ENCODE measurements around the gene PPARG. TPM values are rescaled to one million over a fixed set of nuclear protein-coding genes. Genes with fewer than 3 reads are reported as not detected.
"Not testable (repeated sequence)": the region's sequence is repeated elsewhere in the genome, so short reads cannot be mapped to it uniquely, and the experiment has no call there.

PPARG gene
- total and polyA plus RNA-seq, 9 donors, result 2.0 to 7.5 (median 3.5) TPM

GRCh38 chr3:12278566-12278965 lies 10.3 kb upstream of the PPARG start:
- no peaks in the 10 kb centered on the region for H3K4me1 ChIP-seq (ENCODE audit: control insufficient read depth, insufficient read depth, low read length)
- no peak overlapping the region for H3K4me3 ChIP-seq (ENCODE audit: low read length)
- no peaks in the 10 kb centered on the region for H3K9me3 ChIP-seq (replicated peaks; ENCODE audit: control insufficient read depth, low read depth, low read length)
- WGBS (ENCODE audit: insufficient coverage), result 82% methylated on average over 2 of the region's 3 CpGs
- H3K27me3 ChIP-seq (ENCODE audit: control insufficient read depth, insufficient read depth, low read length), result peaks cover 6% of the 10 kb centered on the region
- no peak overlapping the region for H3K27ac ChIP-seq (ENCODE audit: low read length)
- DNase-seq, result no peak
- H3K36me3 ChIP-seq (ENCODE audit: control insufficient read depth, insufficient read depth, low read length), result no peaks in the 10 kb centered on the region

GRCh38 chr3:12279591-12280326 lies 9.1 kb upstream of the PPARG start:
- Histone ChIP-seq H3K4me1 (ENCODE audit: control insufficient read depth, insufficient read depth, low read length) (no peaks in the 10 kb centered on the region), H3K9me3 (replicated peaks; ENCODE audit: control insufficient read depth, low read depth, low read length) (no peaks in the 10 kb centered on the region), H3K27me3 (ENCODE audit: control insufficient read depth, insufficient read depth, low read length) (peaks cover 6% of the 10 kb centered on the region), H3K36me3 (ENCODE audit: control insufficient read depth, insufficient read depth, low read length) (no peaks in the 10 kb centered on the region), H3K4me3 (ENCODE audit: low read length) (no peak overlapping the region), H3K27ac (ENCODE audit: low read length) (no peak overlapping the region)
- no peak for DNase-seq
- WGBS (ENCODE audit: insufficient coverage), result no CpG with 5 or more reads among the region's 10 CpGs

- 33% methylated on average over 1 of the region's 9 CpGs for WGBS (ENCODE audit: insufficient coverage)
- no peak overlapping the region for H3K4me3 ChIP-seq (ENCODE audit: low read length)
- H3K27ac ChIP-seq (ENCODE audit: low read length), result no peak overlapping the region
- DNase-seq, result no peak
- peaks cover 8% of the 10 kb centered on the region for H3K27me3 ChIP-seq (ENCODE audit: control insufficient read depth, insufficient read depth, low read length)
- H3K36me3 ChIP-seq (ENCODE audit: control insufficient read depth, insufficient read depth, low read length), result no peaks in the 10 kb centered on the region
- peaks cover 3% of the 10 kb centered on the region for H3K9me3 ChIP-seq (replicated peaks; ENCODE audit: control insufficient read depth, low read depth, low read length)
- H3K4me1 ChIP-seq (ENCODE audit: control insufficient read depth, insufficient read depth, low read length), result no peaks in the 10 kb centered on the region
Measured at GRCh38 chr3:12280357-12280806, 8.5 kb upstream of the PPARG start.

- no peak for DNase-seq
- Histone ChIP-seq H3K9me3 (replicated peaks; ENCODE audit: control insufficient read depth, low read depth, low read length) (peaks cover 3% of the 10 kb centered on the region), H3K4me1 (ENCODE audit: control insufficient read depth, insufficient read depth, low read length) (no peaks in the 10 kb centered on the region), H3K36me3 (ENCODE audit: control insufficient read depth, insufficient read depth, low read length) (no peaks in the 10 kb centered on the region), H3K4me3 (ENCODE audit: low read length) (no peak overlapping the region), H3K27ac (ENCODE audit: low read length) (no peak overlapping the region), H3K27me3 (ENCODE audit: control insufficient read depth, insufficient read depth, low read length) (peaks cover 36% of the 10 kb centered on the region)
- WGBS (ENCODE audit: insufficient coverage), result no CpG with 5 or more reads among the region's 2 CpGs
Measured at GRCh38 chr3:12284591-12284990, 4.3 kb upstream of the PPARG start.

GRCh38 chr3:12285003-12285555 lies 3.8 kb upstream of the PPARG start:
- WGBS (ENCODE audit: insufficient coverage), result no CpG with 5 or more reads among the region's 5 CpGs
- H3K4me3 ChIP-seq (ENCODE audit: low read length), result no peak overlapping the region
- H3K4me1 ChIP-seq (ENCODE audit: control insufficient read depth, insufficient read depth, low read length), result no peaks in the 10 kb centered on the region
- H3K9me3 ChIP-seq (replicated peaks; ENCODE audit: control insufficient read depth, low read depth, low read length), result peaks cover 3% of the 10 kb centered on the region
- H3K27me3 ChIP-seq (ENCODE audit: control insufficient read depth, insufficient read depth, low read length), result peaks cover 36% of the 10 kb centered on the region
- no peaks in the 10 kb centered on the region for H3K36me3 ChIP-seq (ENCODE audit: control insufficient read depth, insufficient read depth, low read length)
- no peak overlapping the region for H3K27ac ChIP-seq (ENCODE audit: low read length)
- DNase-seq, result no peak

- not testable (repeated sequence) for H3K36me3 ChIP-seq (ENCODE audit: control insufficient read depth, insufficient read depth, low read length); DNase-seq; H3K9me3 ChIP-seq (replicated peaks; ENCODE audit: control insufficient read depth, low read depth, low read length); H3K27ac ChIP-seq (ENCODE audit: low read length); H3K4me1 ChIP-seq (ENCODE audit: control insufficient read depth, insufficient read depth, low read length); H3K4me3 ChIP-seq (ENCODE audit: low read length)
- peaks cover 34% of the 10 kb centered on the region for H3K27me3 ChIP-seq (ENCODE audit: control insufficient read depth, insufficient read depth, low read length)
- WGBS (ENCODE audit: insufficient coverage), result 87% methylated on average over 6 of the region's 7 CpGs
Measured at GRCh38 chr3:12285779-12286178, 3.1 kb upstream of the PPARG start.

- peaks cover 34% of the 10 kb centered on the region for H3K27me3 ChIP-seq (ENCODE audit: control insufficient read depth, insufficient read depth, low read length)
- peaks cover 3% of the 10 kb centered on the region for H3K9me3 ChIP-seq (replicated peaks; ENCODE audit: control insufficient read depth, low read depth, low read length)
- no peak for DNase-seq
- no peaks in the 10 kb centered on the region for H3K36me3 ChIP-seq (ENCODE audit: control insufficient read depth, insufficient read depth, low read length)
- H3K4me3 ChIP-seq (ENCODE audit: low read length), result no peak overlapping the region
- 84% methylated on average over 7 of the region's 12 CpGs for WGBS (ENCODE audit: insufficient coverage)
- H3K4me1 ChIP-seq (ENCODE audit: control insufficient read depth, insufficient read depth, low read length), result no peaks in the 10 kb centered on the region
- H3K27ac ChIP-seq (ENCODE audit: low read length), result no peak overlapping the region
Measured at GRCh38 chr3:12286504-12286903, 2.4 kb upstream of the PPARG start.

- DNase-seq, result peak; percentile 10
- peaks cover 34% of the 10 kb centered on the region for H3K27me3 ChIP-seq (ENCODE audit: control insufficient read depth, insufficient read depth, low read length)
- no peaks in the 10 kb centered on the region for H3K36me3 ChIP-seq (ENCODE audit: control insufficient read depth, insufficient read depth, low read length)
- 24% methylated on average over 21 of the region's 33 CpGs for WGBS (ENCODE audit: insufficient coverage)
- no peak overlapping the region for H3K27ac ChIP-seq (ENCODE audit: low read length)
- peak overlapping the region; percentile 34 for H3K4me3 ChIP-seq (ENCODE audit: low read length)
- no peaks in the 10 kb centered on the region for H3K4me1 ChIP-seq (ENCODE audit: control insufficient read depth, insufficient read depth, low read length)
- H3K9me3 ChIP-seq (replicated peaks; ENCODE audit: control insufficient read depth, low read depth, low read length), result peaks cover 3% of the 10 kb centered on the region
Measured at GRCh38 chr3:12286927-12287726, 1.7 kb upstream of the PPARG start.

- Histone ChIP-seq H3K4me1 (ENCODE audit: control insufficient read depth, insufficient read depth, low read length) (no peaks in the 10 kb centered on the region), H3K36me3 (ENCODE audit: control insufficient read depth, insufficient read depth, low read length) (no peaks in the 10 kb centered on the region), H3K9me3 (replicated peaks; ENCODE audit: control insufficient read depth, low read depth, low read length) (peaks cover 3% of the 10 kb centered on the region), H3K27ac (ENCODE audit: low read length) (no peak overlapping the region), H3K4me3 (ENCODE audit: low read length) (peak overlapping the region; percentile 34), H3K27me3 (ENCODE audit: control insufficient read depth, insufficient read depth, low read length) (peaks cover 35% of the 10 kb centered on the region)
- DNase-seq, result peak; percentile 33
- WGBS (ENCODE audit: insufficient coverage), result under 1% methylated on average over 35 of the region's 63 CpGs
Measured at GRCh38 chr3:12287727-12288181, 1.1 kb upstream of the PPARG start.

GRCh38 chr3:12289524-12289923 lies 654 bp downstream of the PPARG start:
- Histone ChIP-seq H3K27me3 (ENCODE audit: control insufficient read depth, insufficient read depth, low read length) (peaks cover 36% of the 10 kb centered on the region), H3K27ac (ENCODE audit: low read length) (no peak overlapping the region), H3K36me3 (ENCODE audit: control insufficient read depth, insufficient read depth, low read length) (no peaks in the 10 kb centered on the region), H3K4me3 (ENCODE audit: low read length) (no peak overlapping the region), H3K4me1 (ENCODE audit: control insufficient read depth, insufficient read depth, low read length) (no peaks in the 10 kb centered on the region), H3K9me3 (replicated peaks; ENCODE audit: control insufficient read depth, low read depth, low read length) (peaks cover 3% of the 10 kb centered on the region)
- no peak for DNase-seq
- WGBS (ENCODE audit: insufficient coverage), result no CpG with 5 or more reads among the region's 3 CpGs
